SK-N-SH treated with all-trans-retinoic acid at 6 μM for 48 hours (cell line): ENCODE data around the gene PRR14L.

ENCODE experiments used
- ARNTL ChIP-seq: fragments of 450-650 bp; formaldehyde crosslinking; IDR thresholded peaks from 2 replicates; pipeline ENCODE4 v1.5.0; 2020; ENCODE audit warnings: low read depth, mild to moderate bottlenecking, moderate library complexity, borderline replicate concordance
- CSDC2 ChIP-seq: fragments of 250-450 bp; sonication (Bioruptor Pico); IDR thresholded peaks from 2 replicates; pipeline ENCODE4 v1.5.0; 2020; ENCODE audit warnings: mild to moderate bottlenecking, moderate library complexity
- PPARA ChIP-seq: fragments of 250-450 bp; sonication (Bioruptor Pico); IDR thresholded peaks from 2 replicates; pipeline ENCODE4 v1.5.0; 2020; ENCODE audit warnings: mild to moderate bottlenecking, borderline replicate concordance
- SNAI2 ChIP-seq: fragments of 250-450 bp; sonication (Bioruptor Pico); IDR thresholded peaks from 2 replicates; pipeline ENCODE4 v1.5.0; 2020; ENCODE audit warnings: mild to moderate bottlenecking, moderate library complexity
- TSHZ2 ChIP-seq: fragments of 250-450 bp; sonication (Bioruptor Pico); IDR thresholded peaks from 2 replicates; pipeline ENCODE4 v1.5.0; 2020; ENCODE audit warnings: mild to moderate bottlenecking, moderate library complexity
- ZNF565 ChIP-seq: fragments of 450-650 bp; formaldehyde crosslinking; conservative IDR thresholded peaks from 2 replicates; pipeline ENCODE4 v1.5.0; 2020; ENCODE audit warnings: low read depth, mild to moderate bottlenecking, moderate library complexity
- ZNF70 ChIP-seq: fragments of 450-650 bp; formaldehyde crosslinking; IDR thresholded peaks from 2 replicates; pipeline ENCODE4 v1.5.0; 2020; ENCODE audit warnings: mild to moderate bottlenecking, moderate library complexity
- TF ChIP-seq, protein P1 (sequence below): fragments of 250-450 bp; sonication (Bioruptor Pico); IDR thresholded peaks from 2 replicates; pipeline ENCODE4 v1.5.1; 2020; ENCODE audit warnings: low read depth, mild to moderate bottlenecking, moderate library complexity
- TF ChIP-seq, protein P2 (sequence below): fragments of 250-450 bp; sonication (Bioruptor Pico); IDR thresholded peaks from 2 replicates; pipeline ENCODE4 v1.8.0; 2020; ENCODE audit warnings: mild to moderate bottlenecking, moderate library complexity, borderline replicate concordance

DNA sequence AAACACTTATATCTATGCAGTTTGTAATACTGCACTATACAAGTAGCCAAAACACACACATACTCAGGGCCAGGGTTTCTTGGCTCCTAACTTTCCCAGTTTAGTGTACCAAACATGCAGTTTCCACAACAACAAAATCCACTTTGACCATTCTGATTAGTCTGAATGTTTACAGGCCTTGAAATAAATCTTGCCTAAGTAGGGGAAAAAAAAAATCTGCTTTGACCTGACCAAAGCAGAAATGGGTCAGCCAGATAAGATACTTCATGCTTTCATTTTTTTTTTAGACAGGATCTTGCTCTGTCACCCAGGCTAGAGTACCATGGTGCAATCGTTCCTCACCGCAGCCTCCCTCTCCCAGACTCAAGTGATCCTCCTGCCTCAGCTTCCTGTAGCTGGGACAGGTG is 10.1 kb downstream of the PRR14L start:
- TF ChIP-seq ARNTL (no peak), PPARA (CRISPR knock-in tag) (no peak), TSHZ2 (no peak), ZNF565 (CRISPR knock-in tag) (no peak), SNAI2 (CRISPR knock-in tag) (no peak), ZNF70 (CRISPR knock-in tag) (no peak), CSDC2 (no peak)
- TF ChIP-seq, protein P1, sequence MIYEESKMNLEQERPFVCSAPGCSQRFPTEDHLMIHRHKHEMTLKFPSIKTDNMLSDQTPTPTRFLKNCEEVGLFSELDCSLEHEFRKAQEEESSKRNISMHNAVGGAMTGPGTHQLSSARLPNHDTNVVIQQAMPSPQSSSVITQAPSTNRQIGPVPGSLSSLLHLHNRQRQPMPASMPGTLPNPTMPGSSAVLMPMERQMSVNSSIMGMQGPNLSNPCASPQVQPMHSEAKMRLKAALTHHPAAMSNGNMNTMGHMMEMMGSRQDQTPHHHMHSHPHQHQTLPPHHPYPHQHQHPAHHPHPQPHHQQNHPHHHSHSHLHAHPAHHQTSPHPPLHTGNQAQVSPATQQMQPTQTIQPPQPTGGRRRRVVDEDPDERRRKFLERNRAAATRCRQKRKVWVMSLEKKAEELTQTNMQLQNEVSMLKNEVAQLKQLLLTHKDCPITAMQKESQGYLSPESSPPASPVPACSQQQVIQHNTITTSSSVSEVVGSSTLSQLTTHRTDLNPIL (CRISPR knock-in tag), result no peak
- TF ChIP-seq, protein P2, sequence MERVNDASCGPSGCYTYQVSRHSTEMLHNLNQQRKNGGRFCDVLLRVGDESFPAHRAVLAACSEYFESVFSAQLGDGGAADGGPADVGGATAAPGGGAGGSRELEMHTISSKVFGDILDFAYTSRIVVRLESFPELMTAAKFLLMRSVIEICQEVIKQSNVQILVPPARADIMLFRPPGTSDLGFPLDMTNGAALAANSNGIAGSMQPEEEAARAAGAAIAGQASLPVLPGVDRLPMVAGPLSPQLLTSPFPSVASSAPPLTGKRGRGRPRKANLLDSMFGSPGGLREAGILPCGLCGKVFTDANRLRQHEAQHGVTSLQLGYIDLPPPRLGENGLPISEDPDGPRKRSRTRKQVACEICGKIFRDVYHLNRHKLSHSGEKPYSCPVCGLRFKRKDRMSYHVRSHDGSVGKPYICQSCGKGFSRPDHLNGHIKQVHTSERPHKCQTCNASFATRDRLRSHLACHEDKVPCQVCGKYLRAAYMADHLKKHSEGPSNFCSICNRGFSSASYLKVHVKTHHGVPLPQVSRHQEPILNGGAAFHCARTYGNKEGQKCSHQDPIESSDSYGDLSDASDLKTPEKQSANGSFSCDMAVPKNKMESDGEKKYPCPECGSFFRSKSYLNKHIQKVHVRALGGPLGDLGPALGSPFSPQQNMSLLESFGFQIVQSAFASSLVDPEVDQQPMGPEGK (CRISPR knock-in tag), result no peak
